Activated CD4-positive, CD25-positive, alpha-beta regulatory T cell treated with anti-CD3 and anti-CD28 coated beads, Interleukin-2, amount 50 U/mL, for 24 hours (primary cell): ENCODE measurements around the gene LTBR.

ENCODE experiments used
- ATAC-seq, 2 donors: fragments of 150-1000 bp; cut with Tn5 transposase; one replicate each; pipeline ENCODE4 v1.10.0; 2021; ENCODE audit warnings: mild to moderate bottlenecking in 1 of 2, moderate library complexity in 1 of 2

The LTBR gene

DNA sequence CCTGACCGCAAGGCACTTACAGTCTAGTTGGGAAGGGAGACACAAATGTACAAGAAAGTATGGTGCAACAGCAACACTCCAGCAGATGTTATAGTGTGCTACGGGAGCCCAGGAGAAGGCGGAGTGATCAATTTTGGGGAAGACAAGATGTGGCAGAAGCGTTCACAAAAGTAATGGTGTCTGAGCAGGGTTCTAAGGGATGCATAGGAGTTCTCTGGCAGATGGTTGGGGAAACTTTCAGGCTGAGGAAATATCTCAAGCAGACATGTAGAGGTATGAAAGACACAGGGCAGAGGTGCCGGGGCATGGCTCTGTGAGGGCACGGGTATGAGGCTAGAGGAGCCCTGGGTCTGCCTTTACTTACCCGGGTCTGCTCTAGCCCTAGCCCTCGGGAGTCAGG is 37.0 kb upstream of the LTBR start:
- no peak for ATAC-seq

DNA sequence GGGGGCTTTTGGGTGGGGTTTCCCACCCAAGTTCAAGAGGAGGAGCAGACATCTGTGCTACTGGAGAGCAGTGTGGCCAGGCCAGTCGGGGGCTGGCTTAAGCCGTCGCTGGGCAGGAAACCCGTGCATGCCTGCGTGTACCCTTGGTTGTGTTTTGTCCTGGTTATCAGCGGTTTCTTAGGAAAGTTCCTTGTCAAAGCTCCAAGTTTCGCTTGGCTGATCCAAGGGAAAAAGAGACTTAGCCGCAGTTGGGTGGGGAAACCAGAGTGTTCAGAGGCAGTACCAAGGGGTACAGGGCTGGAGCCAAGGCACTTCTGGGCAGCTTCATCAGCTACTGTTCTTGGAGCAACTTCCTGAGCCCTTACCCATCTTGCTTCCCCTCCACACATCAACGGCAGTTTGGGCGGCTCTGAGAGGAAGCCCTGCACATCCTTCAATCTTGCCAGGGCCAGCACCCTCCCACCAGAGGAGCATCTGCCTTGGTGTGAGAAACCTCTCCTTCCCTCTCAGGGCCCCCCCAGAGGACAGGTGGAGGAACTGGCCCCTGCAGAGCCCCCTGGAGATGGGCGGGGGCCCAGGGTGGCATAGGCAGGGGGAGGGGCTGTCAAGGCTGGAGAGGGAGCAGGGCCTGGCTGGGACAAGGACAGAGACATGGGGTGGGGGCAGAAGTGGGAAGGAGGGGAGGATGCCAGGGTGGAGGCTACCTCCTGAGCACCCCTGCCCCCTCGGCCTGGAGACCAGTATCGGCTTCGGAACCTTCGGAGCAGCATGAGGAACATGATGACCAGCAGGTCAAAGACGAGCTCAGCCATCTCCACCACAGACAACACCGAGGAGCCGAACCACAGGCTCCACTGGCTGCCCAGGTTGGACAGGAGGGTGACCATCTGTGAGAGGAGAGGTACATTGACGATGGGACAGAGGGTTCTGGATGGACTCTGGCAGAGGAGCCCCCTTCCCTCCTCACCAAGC is 36.3 kb upstream of the LTBR start:
- no peak for ATAC-seq

DNA sequence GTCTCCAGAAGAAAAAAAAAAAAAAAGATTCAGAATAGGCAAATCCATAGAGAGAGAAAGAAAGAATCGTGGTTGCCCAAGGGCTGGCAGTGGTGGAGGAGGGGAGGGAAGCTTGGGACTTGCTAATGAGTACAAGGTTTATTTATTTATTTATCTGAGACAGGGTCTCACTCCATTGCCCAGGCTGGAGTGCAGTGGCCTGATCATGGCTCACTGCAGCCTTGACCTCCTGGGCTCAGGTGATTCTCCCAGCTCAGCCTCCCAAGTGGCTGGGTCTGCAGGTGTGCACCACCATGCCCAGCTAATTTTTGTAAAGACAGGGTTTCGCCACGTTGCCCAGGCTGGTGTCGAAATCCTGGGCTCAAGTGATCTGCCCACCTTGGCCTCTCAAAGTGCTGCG is 32.3 kb upstream of the LTBR start:
- no peak for ATAC-seq

DNA sequence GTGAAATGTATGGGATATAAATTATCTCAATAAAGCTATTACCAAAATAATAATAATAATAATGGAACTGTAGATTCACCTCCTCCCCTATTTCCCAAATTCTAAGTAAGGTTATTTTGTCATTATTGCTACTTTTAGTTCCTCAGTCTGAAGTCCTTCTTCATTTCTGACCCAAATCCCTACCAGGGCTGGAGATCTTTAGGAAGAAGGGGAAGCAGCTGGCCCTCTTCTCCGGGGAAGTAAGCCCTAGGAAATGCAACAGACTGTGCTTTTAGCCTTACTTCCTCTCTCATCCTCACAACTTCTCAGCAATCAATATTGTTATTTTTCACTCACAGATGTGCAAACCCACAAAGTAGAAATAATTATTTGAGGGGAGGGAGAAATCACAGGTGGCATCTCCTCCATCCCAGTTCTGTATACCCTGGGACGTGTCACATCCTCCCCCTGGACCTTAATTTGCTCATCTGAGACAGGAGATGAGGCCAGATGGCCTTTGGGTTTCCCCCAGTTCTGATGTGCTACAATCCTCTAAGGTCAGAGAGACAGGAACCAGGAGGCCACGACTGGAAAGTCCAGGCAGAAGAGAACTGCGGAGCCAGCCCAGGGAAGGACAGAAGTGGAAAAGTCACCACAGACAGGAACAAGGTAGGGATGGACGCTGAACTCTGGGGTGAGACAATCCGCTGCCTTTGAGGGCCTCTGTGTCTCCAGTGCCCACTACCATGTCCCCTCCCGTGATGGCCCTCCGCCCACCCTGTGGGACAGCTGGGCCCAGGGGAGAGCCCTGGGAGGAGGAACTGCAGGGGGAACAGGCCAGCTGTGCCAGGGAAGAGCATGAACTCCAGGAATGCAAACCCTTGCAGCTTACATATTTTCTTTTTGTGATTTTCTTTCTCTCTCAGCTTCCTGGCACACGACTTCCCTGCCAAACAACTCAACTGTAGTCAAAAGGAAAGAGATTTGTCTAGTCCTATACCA is 31.5 kb upstream of the LTBR start:
- no peak for ATAC-seq

DNA sequence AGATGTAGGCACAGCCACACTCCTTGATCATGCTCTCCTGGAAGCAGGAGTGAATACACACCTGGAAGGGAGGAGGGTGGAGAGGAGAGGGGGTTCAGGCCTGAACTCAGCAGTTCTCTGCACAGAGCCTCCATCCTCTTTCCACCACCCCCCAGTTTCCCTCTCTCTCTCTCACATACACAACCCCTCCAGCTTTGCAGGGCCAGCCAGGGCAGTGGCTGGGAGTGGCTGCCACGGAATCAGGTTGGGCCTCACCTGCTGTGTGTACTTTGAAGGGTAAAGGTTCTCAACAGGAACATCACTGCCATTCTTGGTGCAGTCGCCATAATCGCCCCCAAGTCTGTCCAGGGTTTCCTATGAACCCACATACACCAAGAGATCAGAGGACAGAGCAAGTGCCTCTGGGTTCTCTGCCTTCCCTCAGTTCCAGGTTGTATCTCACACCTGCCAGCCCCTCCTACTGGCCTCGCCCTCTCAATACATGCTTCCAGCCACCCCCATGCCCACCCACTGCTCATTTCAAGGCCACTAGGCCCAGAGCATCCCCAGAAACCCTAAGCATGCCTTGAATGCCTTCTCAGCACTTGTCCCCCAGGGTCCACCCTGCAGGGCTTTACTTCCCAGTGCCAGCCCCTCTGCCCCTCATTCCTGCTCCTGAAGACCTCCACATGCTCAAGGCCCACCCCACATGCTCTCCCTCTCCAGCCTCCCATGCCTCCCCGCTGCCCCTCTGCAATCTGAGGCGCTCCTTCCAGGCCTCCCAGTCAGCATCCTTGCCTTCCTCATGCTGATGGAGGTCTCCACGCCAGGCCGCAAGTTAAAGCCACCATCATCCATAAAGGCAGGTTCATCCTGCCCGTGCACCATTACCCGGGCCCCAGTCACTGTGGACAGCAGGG is 29.2 kb upstream of the LTBR start:
- no peak for ATAC-seq

DNA sequence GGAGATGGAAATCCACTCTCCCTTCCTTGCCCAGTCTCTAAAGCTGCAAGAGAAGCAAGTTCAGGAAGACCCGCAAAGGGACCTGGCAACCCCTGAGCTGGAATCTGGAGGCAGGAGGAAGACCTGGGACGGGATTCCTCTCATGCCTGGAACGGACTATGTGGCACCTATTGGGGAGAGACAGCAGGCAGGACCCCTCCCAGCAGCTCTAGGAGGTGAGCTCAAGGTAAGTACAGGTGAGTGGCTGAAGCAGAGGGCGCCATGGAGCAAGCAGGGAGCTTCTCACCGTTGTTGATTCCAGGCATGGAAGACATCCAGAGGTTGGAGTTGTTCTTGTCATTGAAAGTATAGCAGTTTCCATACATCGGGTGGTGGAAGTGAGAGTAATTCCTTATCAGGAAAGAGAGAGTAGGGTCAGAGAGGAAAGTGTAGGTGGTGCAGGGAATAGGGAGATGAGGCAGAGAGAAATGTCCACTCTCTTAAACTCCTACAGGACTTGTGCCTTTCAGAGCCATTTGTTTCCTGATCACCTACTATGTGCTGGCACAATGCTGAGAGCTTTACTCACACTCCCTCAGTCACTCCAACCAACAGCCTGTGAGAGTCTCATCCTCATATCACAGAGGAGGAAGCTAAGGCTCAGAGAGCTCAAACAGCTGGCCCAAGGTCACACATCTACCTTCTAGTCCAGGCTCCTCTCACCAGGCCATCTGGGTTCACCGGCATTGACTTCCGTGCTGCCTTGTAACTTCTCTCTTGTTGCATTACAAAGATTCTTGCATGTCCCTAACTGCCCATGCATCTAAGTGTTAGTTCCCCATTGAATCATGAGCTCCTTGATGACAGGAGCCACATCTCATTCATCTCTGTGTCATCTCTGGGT is 28.2 kb upstream of the LTBR start:
- ATAC-seq = no peak

DNA sequence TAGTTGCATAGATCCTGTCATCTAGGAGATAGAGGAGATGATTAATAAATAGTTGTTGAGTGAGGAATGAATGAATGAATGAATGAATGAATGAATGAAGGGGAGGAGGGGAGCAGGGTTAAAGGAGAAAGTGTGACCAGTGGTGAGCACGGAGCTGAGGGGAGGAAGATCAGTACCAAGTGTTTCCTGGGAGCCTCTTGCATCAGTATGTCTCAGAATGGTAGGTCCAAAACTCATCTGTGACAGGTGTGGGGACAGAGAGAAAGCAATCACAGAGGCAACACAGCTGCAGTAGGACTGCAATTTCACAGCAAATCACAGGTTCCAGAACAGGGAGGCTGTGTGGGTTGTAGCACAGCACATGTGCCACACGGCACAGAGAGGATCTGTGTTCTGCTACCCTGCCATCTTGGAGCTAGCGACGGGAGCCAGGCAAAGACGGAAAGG is 27.6 kb upstream of the LTBR start:
- no peak for ATAC-seq

DNA sequence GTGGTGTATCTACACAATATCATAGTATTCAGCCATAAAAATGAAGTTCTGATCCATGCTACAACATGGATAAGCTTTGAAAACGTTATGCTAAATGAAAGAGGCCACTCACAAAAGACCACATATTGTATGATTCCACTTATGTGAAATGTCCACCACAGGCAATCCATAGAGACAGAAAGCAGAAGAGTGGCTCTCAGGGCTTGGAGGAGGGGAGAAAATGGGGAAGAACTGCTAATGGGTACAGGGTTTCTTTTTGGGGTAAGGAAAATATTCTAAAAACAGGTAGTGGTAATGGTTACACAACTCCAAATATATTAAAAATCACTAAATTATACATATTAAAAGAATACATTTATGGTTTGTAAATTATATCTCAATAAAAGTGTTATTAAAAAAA is 25.1 kb upstream of the LTBR start:
- ATAC-seq = no peak

DNA sequence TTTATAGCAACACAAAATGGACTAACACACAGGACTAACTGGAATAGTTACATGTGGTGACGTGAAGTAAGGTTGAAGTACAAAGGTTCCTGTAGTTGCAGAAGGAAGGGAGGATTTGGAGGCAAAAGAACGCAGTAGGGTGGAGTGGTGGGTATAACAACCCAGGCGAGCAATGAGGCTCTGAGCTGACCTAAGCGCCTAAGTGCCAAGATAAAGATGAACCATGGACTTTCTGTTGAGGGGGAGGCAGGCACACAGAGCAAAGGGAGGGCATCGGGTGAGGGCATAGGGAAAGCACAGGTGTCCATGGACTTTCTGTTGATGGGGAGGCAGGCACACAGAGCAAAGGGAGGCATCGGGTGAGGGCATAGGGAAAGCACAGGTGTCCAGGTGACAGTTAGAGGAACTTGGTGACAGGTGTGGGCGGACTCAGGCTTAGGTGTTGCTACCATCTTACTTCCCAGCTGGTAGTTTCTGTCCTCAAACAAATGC is 23.8 kb upstream of the LTBR start:
- no peak for ATAC-seq

DNA sequence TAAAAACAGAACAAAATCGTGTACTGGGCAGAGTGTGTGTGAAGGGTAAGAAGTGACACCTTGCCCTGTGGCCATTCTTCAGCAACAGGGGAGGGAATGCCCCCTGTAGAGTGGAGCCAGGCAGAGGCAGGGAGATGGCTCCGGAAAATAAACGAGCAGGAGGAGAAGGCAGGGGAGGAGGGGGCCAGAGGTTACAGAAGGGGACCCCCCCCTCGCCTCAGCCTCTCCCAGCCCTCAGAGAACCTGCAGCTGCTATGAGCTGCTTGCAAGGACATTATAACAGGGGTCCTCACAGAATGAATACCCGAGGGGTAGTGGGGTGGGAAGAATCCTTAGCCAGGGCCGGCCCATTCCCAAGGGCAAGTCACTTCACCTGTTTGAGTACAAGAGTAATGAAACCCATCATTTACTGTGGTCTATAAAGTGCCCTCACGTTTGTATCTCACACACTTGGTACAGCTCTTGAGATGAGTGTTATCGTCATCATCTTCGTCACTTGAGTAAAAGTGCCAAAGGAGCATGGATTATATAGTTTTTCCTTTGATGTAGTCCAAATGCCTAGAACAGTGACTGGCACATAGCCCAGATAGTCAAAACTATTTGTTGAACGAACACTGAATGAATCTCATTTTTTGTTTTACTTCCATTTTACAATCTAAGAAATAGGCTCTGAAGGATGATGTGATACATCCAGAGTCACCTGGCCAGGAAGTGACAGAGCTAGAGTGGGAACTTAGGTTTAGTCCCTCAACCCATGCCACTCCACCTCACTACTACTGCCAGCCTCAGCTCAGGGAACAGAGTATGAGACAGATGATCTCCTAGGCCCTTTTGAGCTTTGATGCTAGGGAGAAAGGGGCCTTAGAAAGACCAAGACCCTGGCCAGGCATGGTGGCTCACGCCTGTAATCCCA is 23.1 kb upstream of the LTBR start:
- ATAC-seq = peak; percentile 33 to 46

DNA sequence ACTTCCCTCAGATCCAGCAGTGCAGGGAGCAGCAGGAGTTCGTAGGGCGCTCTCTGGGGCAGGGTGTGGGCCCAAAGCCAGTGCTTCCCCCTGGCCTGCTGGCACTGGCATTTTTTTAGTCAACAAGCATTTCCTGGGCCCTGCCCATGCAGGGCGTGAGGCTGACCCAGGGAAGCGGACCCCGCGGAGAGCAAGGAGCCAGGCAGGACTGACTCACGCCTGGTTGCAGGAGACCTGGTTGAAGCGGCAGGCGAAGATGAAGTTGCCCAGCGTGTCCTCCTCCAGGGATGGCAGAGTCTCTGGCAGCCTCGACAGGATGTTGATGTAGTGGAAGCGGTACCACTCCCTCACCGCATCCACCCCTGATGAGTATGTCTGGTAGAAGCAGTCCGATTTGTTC is 22.1 kb upstream of the LTBR start:
- no peak for ATAC-seq

DNA sequence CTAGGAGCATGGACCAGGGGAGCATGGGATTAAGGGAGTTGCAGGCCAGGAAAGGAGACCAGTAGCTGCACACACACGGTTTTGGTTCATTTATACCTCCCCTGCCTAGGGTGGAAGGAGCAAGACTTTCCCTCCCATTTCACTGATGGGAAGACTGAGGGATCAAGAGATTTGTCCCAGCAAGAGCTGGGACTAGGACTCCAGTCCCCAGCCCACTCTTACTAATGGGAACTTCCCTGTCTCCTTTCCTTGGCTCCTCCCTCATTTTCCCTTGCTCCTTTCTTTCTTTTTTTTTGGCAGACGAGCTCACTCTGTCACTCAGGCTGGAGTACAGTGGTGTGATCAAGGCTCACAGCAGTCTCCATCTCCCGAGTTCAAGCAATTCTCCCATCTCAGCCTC is 21.6 kb upstream of the LTBR start:
- no peak for ATAC-seq

DNA sequence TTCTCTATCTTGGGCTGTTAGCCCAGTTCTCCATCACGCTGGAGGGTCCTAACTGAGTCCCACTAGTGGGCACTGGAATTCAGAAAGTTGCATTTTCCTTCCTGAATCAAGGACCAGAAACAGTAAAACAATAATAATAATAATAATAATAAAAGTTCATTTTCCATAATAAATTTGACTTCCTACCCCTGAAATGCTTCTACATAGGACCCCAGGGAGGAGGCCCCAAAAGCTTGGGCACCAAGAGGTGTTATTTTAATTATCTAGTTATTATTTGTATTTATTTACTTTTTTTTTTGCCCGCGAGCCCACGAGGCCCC is 21.0 kb upstream of the LTBR start:
- no peak for ATAC-seq

DNA sequence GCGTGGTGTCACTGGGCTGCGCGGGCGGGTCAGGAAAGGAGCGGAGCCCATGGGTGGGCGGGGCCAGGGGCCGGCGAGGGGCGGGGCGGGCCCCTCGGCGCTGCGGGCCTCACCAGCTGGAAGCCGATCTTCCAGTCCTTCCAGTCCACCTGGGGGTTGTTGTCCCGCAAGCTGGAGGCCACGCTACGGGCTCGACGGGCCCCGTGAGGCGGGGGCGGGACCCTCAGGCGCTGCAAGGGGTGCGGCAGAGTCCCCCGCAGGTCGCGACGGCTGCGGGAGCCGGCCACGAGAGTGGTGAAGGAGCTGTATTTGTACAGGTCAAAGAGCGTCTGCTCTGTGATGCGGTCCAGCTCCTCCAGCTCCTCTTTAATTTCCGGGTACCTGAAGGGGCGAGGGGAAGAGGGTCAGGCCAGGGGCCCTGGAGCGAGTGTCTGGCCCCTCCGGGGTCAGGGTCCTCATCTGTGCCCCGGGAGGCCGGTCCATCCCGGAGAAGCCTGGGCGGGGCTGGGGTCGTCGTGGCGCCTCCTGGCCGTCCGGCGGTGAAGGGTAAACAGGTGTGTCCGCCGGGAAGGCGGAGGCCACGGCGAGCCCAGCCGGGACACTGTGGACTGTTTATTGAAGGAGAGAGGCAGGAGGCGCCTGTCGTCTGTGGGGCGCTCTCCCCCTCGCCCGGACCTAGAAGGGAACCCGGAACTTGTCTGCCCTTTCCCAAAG is 20.5 kb upstream of the LTBR start:
- ATAC-seq = peak; percentile 77 to 84

DNA sequence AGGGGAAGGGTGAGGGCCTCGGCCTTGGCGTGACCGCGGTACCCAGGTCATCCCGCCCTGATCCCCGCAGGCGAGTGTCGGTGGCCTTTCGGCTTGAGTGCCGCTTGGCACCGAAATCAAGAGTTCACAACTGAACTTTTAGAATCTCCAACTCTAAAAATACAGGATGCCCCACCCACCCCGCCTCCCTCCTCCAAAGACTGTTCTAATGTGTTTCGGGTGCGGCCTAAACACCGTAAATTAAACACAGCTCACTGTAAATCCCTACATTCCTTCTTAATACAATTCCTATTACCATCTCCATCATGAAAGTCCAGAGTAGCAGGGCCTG is 20.0 kb upstream of the LTBR start:
- ATAC-seq = no peak

DNA sequence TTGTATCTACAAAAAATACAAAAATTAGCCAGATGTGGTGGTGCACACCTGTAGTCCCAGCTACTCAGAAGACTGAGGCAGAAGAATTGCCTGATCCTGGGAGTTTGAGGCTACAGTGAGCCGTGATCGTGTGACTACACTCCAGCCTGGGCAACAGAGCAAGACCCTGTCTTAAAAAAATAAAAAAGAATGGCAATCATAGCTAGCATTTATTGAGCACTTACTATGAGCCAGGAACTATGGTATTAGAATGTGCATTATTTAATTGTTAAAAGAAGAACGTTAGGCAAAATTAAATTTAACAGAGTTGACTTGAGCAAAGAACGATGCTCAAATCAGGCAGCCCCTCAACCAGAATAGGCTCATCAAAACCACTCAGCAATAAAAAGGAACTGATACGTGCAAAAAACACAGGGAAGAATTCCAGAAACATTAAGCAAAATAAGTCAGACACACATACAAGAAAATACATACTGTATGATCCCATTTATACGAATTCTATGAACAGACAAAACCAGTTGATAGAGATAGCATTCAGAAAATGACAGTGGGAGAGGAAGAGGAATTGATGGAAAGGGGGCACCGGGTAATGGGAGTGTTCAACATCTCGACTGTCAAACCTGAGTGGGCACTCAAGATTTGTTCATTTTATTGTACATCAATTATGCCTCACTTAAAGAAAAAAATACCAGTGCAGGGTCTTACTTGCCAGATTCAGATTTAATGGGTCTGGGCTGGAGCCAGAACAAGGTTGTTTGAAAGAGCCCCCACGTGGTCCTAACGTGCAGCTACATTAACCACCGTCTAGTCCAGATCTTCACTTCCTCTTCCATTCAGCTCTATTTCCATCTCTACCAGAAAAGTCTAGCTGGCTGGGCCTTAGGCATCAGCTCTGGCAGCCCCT is 16.6 kb upstream of the LTBR start:
- ATAC-seq = peak; percentile 59 to 62

DNA sequence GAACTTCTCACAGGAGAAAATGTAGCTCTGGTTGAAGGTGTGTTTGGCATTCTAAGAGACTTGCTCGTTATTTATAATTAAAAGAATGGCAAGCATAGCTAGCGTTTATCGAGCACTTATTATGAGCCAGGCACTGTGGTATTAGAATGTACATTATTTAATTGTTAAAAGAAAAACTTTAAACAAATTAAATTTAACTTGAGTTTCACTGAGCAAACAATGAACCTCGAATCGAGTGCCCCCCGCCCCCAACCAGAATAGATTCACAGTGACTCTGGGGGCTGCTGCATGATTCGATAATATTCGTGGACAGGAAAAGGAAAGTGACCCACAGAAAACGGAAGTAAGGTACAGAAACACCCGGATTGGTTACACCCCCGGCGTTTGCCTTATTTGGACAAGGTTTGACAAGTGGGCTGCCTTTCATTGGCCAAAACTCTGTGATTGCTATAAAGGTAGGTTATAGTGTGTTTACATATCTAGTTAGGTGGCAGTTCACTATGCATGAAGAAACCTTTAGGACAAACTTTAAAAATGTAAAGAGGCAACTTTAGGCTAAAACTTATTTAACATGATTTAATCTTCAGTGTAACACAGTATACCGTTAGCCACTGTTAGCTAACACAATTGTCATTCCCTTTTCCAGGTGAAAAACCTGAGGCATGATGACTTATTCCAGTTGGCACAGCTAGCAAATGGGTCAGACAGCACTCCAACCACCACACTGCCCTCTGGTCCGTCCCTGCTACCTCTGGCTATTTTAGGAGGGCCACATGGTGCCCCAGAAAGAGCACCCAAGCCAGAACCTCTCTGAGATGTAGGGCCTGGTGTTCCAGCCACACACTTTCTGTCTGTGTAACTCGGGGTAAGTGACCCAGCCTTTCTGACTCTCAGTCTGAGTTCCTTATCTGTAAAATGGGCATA is 15.7 kb upstream of the LTBR start:
- peak in 1 of 2 donors; percentile 26 for ATAC-seq
